PC-3 (cell line): ENCODE measurements around the gene BLACAT1.

Experiments used
- CTCF ChIP-seq: fragments of 300-600 bp; sonication (generic); conservative IDR thresholded peaks from 2 replicates; pipeline ENCODE4 v1.5.1; 2017; ENCODE audit warnings: antibody characterized with exemption, low read depth, mild to moderate bottlenecking, low read length
- EZH2 ChIP-seq: fragments of 300-600 bp; sonication (generic); IDR thresholded peaks from one replicate; pipeline ENCODE4 v1.6.1; 2017; ENCODE audit warnings: antibody characterized with exemption, mild to moderate bottlenecking, low read length; ENCODE audit not compliant: unreplicated experiment
- EZH2phosphoT487 ChIP-seq: fragments of 300-600 bp; sonication (generic); IDR thresholded peaks from 2 replicates; pipeline ENCODE4 v1.6.1; 2018; ENCODE audit warnings: mild to moderate bottlenecking, antibody characterized with exemption, low read length, borderline replicate concordance

GRCh38 chr1:205451759-205452164 is 4.1 kb downstream of the BLACAT1 start:
- no peak for TF ChIP-seq CTCF
- TF ChIP-seq EZH2phosphoT487, result no peak
- no peak for TF ChIP-seq EZH2
